Activated CD4-positive, CD25-positive, alpha-beta regulatory T cell treated with anti-CD3 and anti-CD28 coated beads, Interleukin-2, amount 50 U/mL, for 72 hours (primary cell): ENCODE measurements around the gene MASP2.
"Not testable (repeated sequence)": the region's sequence is repeated elsewhere in the genome, so short reads cannot be mapped to it uniquely, and the experiment has no call there.

Source experiments
- DNase-seq: peaks from one replicate; pipeline ENCODE4 v3.0.0; 2021

The MASP2 gene

DNA sequence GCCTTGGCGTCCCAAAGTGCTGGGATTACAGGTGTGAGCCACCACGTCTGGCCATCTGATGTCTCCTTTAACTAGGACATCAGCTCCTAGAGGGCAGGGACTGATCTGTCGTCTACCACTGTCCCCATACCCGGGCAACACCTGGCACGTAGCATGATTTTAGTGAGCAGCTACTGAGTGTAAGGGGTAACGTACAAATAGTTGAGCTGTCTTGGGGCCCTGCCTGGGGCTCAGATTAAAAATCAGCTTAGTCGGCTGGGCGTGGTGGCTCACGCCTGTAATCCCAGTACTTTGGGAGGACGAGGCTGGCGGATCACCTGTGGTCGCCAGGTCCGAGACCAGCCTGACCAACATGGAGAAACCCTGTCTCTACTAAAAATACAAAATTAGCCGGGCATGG lies 11.0 kb upstream of the MASP2 start:
- no peak for DNase-seq

DNA sequence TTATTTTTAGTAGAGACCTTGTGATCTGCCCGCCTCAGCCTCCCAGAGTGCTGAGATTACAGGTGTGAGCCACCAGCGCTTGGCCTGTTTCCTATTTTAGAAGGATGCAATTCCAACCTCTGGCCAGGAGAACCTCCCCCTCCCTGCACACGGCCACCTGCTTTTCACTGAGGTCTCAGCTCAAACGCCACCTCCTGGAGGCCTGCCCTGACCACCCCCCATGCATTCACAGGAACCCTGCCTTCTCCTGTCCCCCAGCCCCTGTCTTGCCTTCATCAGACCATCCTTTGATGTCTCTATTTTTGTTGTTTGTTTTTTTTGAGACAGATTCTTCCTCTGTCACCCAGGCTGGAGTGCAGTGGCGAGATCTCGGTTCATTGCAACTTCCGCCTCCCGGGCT lies 10.4 kb upstream of the MASP2 start:
- no peak for DNase-seq

DNA sequence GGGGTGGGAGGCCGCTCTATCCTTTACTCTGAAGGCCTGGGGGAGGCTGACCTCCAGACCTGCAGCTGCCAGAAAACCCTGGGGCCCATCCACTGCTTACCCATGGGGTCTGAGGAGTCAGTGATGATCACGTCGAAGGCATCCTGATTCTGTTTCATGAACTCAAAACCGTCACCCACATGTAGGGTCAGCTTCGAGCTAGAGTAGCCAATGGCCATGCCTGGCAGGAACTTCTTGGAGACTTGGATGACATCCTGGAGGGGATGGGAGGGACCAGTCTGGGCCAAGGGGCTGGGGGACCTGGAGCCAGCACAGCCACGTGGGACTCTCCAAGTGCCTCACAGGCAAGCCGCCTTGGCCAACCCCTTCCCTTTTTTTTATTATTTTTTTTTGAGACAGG lies 9.5 kb upstream of the MASP2 start:
- no peak for DNase-seq

DNA sequence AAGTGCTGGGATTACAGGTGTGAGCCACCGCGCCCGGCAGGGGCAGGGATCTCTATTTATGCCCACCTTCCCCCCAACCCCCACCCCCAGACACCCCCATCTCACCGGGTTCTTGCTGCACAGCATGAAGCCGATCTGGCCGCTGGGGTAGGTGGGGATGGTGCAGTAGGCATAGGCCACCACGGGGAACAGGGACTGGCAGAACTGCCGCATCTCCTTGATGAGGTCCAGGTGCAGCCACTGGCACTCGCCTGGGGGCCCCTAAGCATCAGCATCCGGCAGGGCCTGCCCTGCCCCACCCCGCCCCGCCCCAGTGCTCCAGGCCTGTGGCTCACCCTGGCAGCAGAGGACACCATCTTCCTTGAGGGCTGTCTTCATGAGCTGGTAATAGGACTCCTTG lies 8.6 kb upstream of the MASP2 start:
- no peak for DNase-seq

DNA sequence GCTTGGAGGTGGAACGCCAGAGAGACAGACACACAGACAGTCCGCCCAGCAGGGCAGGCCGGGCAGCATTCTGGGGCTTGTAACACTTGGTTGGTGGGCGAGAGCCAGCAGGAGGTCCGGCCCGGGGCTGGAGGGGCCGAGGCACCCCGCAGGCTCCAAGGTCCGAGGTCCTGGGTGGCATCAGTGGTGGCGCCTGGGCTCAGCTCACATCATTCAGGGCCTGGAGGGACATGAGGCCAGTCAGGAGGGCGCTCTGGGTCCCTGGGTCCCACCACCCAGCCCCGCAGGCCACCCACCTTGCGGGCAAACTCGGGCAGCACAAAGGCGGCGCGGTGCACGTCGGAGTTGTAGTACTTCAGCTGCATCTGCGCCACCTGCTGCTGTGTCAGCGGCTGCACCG lies 7.6 kb upstream of the MASP2 start:
- no peak for DNase-seq

DNA sequence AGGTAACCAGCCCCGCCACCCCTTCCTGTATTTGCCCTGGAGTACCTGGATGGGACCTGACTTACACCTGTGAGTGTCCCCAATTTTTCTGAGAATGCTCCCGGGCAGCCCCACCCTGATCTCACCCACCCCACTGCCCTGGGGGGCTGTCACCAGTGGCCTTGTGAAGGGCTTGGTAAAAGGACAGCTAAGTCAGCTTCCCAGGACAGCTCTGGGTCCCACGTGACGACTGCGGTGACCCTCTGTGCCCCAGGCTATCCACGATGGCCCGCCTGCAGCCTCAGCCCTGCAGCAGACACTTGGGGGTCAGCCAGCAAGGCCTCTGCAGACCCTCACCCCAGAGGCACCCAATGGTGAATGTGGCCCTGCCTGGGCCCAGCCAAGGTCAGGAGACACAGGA lies 7.1 kb upstream of the MASP2 start:
- DNase-seq: no peak

DNA sequence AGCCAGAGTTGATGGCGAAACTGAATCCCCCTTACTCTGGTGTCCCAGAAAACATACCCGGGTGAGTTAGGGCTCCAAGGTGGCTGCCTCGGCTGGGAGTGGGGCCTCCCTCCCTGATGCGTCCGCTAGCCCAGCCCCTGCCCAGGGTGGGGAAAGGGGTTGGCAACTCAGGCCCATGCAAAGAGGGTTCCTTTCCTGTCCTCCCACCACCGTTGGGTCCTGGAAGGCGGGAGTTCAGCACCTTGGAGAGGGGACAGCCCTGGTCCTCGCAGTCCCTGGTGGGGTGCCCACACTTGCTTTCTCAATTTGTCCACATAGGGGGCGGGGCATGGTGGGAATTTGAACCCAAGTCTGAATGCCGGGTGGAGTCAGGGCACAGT lies 6.7 kb upstream of the MASP2 start:
- no peak for DNase-seq

DNA sequence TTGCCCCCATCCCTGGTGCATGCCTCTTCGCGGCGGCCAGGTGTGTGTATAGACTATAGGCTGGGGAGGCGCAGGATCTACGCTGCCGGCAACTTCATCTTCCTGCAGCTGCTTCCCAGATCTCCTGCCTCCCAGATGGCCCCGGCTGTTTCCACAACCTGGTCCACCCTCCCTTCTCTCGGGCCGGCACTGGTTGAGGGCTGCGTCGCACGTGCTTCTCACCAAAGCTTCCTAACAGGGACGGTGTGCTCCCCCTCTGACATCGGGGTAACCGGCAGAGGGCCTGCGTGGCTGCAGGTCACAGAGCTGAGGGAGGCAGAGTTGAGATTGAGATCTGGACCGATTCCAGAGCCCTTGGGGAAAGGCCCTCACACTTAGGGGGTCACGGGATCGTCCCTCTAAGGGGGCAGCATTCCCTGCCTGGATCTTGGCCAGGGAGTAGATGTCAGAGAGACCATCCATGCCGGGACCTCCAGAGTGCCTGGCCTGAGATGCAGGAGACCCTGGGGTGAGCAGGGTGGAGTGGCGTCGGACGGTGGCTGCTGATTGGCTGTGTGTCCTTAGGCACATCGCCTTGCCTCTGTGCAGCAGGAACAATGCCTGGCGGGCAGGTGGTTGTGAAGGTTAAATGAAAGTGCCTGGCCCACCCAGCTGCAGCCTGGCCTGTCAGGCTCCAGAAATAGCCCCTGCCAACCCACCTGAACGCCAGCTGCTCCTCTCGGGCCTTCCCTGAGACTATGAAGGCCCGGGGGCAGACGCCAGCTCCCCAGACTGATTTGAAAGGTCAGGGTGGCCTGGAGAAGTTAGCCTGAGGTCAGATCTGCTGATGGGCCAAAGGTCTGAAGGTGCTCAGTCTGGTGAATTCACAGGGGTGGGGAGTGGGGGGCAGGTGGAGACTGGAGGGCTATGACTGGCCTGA lies 6.1 kb upstream of the MASP2 start:
- DNase-seq: no peak

DNA sequence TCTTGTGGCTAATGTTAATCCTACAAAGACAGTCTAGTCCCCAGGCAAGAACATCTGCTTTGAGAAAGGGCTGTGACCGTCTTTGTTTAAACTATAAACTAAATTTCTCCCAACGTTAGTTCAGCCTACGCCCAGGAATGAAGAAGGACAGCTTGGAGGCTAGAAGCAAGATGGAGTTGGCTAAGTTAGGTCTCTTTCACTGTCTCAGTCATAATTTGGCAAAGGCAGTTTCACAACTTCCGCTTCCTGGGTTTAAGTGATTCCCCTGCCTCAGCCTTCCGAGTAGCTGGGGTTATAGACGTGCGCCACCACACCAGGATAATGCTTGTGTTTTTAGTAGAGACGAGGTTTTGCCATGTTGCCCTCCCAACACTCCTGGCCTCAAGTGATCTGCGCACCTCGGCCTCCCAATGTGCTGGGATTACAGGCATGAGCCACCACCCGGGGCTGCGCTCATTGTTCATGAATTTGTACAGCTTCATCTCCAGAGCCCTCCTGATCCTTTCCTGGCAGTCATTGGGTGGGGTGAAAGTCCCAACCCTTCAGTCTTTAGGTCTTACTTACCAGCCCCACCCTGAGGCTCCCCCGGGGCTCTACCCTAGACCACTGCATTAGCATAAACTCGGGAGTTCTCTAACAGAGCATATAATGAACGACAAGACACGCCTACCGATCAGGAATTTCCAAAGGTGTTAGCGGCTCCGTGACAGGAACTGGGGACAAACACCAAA lies 4.9 kb upstream of the MASP2 start:
- DNase-seq: no peak

DNA sequence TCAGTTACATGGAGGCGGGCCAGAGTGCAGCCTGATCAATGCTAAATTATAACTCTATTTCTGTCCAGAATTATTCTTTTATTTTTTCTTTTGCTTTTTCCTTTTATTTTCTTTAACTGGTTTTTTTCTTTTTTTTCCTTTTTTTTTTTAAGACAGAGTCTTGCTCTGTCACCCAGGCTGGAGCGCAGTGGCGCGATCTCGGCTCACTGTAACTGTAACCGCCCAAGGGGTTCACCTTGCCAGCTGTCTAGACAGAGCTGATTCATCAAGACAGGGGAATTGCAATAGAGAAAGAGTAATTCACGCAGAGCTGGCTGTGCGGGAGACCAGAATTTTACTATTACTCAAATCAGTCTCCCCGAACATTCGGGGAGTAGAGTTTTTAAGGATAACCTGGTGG lies 4.1 kb upstream of the MASP2 start:
- not testable (repeated sequence) for DNase-seq

DNA sequence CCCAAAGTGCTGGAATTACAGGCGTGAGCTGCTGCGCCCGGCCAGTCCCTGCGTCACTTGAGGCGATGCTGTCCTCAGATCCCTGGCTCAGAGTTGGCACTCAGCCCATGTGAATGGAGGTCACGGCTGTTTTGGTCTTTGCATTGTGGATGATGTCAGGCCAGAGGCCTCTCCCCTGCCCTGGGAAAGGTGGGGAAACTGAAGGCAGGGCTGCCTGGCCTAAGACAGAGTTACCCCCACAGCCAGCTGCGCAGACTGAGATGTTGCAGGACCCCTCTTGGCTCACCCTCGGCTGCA lies 821 bp downstream of the MASP2 start:
- DNase-seq: peak; percentile 8

DNA sequence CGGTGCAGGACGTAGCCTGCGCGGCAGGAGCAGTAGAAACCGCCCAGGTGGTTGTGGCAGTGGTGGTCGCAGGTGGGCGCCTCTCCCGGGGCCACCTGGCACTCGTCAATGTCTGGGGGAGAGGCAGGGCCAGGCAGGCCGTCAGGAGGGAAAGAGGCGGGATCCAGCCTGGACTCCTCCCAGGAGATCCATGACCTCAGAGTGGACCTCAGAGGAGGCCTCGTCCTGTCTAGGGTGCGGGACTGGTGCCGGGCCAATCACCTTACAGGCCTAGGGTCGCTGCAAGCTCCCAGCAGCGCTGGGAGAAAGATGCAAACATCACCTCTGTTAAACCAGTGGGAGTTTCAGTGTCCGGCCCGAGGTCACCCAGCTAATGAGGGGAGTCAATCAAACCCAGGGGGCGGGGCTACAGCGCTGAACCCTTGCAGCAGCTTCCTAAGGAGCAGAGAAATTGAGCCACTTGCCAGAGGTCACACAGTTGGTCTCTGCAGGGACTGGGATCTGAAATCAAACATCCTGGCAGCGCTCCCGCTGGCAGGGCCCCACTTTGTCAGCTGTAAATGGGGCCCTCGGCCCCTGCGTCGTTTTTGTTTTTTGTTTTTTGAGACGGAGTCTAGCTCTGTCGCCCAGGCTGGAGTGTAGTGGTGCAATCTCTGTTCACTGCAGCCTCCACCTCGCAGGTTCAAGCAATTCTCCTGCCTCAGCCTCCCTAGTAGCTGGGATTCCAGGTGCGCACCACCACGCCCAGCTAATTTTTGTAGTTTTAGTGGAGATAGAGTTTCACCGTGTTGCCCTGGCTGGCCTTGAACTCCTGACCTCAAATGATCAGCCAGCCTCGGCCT lies 1.4 kb downstream of the MASP2 start:
- peak; percentile 25 for DNase-seq

DNA sequence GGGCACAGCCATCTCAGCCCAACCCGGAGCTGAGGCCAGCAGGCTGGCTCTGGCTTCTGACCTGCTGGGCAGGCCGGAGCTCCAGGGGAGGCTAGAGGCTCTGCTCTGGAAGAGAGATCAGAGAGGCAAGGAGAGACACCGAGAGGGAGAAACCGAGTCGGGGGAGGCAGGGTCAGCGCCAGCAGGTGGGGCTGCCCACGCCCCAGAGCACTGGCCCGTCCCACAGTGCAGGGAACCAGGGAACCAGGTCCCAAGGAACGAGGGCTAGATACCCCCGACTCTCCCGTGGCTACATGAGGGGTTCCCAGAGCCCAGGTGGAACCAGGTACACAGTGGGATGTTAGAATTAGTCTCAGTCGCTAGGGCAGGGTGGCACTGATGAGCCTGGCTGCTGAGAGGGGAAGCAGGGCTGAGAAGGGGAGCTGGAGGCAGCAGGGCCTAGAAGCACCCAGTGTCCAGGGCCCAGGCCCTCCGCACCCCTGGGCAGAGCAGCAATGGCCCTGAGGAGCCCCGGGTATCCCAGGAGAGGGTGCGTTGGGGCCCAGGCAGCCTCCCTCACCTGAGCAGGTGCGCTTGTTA lies 2.1 kb downstream of the MASP2 start:
- peak; percentile 15 for DNase-seq

DNA sequence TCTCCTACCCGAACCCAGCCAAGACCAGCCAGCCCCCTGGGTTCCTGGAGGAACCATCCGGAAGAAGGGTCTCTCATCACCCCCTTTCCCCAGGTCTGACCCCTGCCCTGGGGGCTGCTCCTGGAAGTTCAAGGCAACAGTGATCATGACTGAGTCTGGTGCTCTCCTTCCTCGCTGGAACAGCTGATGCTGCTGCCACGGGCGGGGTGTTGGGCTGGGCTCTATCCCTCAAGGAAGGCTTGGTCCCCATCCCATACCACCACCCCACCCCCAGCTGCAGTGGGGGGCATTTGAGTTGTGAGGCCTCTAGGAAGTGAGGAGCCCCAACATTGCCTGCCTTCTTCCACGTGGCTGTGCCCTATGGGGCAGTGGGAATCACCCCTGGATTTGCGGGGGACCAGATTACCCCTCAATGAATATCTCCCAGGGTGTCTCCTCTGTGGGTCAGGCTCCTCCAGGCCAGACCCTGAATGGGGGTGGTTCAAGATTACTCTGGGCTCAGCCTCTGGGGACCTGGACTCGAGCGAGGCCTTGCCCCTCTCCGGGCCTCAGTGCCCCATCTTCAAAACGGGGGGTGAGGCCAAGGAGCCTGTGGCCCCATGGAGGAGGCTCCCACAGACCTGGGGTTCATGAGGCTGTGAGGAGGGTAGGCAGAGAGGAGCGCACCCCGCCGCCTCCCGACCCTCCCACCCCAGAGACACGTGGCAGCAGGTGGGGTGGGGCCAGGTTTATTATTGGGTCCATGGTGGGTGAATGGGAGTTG lies 2.8 kb downstream of the MASP2 start:
- DNase-seq: peak; percentile 21

DNA sequence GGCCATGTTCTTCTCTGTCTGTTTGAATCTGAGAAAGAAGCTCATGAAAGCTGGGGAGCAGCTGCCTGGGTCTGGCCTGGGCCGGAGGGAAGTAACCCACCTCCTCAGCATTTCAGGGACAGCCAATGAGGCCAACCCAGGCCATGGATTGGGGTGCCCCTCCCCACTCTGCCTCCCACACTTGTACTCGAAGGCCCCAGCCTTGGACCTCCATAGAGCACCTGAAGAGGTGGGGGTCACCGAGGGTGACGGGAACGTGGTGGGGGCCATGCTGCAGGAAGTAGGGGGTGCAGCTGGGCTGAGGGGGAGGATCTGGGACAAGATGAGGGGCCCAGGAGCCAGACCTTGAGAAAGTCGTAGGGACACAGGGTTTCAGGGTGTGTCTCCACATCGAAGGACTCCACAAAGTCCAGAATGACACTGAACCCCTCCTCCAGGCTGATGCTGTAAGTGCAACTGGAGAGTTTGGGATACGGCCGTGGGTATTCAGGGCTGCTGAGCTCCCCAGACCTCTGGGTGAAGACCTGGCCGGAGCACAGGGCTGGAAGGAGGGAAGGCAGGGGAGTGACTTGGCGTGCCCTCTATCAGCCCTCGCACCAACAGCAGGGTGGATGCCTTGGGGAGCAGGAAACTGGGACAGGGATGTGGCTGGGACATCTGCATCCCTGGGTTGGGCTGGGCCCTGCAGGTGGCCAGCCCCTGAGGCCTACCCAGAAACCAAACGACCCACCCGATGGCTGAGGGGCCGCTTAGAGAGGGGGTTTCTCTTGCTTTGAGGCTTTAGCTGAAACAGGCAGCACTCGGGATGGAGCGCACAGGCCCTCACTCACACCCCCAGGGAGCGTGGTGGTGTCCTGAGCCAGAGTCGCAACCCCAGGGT lies 3.8 kb downstream of the MASP2 start:
- peak; percentile 23 for DNase-seq

DNA sequence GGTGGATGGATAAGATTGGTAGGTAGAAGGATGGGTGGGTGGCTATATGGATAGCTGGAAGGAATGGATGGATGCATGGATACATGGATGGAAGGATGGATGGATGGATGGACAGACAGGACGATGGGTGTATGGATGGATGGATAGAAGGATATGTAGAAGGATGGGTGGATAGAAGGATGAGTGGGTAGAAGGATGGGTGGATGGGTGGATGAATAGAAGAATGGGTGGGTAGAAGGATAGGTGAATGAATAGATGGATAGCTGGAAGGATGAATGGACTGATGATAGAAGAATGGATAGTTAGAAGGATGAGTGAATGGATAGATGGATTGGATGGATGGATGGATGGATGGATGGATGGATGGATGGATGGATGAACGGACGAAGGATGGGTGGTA lies 5.0 kb downstream of the MASP2 start:
- DNase-seq: no peak

DNA sequence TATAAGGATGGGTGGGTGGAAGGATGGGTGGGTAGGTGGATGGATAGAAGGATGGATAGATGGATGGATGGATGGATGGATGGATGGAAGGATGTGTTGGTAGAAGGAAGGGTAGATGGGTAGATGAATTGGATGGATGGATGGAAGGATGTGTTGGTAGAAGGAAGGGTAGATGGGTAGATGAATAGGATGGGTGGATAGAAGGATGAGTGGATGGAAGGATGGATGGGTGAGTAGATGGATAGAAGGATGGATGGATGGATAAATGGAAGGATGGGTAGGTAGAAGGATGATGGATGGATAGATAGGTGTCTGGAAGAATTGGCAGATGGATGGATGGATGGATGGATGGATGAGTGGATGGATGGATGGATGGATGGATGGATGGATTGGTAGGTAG lies 6.0 kb downstream of the MASP2 start:
- no peak for DNase-seq

DNA sequence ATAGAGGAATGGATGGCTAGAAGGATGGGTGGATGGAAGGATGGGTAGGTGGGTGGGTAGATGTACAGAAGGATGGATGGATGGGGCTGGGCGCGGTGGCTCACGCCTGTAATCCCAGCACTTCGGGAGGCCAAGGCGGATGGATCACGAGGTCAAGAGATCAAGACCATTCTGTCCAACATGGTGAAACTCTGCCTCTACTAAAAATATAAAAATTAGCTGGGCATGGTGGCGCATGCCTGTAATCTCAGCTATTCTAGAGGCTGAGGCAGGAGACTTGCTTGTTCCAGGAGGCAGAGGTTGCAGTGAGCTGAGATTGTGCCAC lies 7.0 kb downstream of the MASP2 start:
- not testable (repeated sequence) for DNase-seq

DNA sequence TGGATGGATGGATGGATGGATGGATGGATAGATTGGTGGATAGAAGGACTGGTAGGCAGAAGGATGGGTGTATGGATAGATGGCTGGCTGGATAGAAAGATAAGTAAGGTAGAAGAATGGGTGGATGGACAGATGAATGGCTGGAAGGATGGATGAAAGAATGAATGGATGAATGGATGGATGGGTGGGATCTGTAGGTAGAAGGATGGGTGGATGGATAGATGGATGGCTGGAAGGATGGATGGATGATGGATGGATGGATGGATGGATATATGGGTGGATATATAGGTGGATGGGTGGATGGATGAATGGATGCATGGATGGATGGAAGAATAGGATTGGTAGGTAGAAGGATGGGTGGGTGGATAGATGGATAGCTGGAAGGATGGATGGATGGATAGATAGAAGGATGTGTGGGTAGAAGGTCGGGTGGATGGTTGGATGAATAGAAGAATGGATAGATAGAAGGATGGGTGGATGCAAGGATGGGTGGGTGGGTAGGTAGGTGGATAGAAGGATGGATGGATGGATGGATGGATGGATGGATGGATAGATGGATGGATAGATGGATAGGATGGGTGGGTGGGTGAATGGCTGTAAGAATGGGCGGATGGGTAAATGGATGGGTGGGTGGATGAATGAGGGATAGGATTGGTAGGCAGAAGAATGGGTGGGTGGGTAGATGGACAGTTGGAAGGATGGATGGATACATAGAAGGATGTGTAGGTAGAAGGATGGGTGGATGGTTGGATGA lies 7.5 kb downstream of the MASP2 start:
- DNase-seq: no peak

DNA sequence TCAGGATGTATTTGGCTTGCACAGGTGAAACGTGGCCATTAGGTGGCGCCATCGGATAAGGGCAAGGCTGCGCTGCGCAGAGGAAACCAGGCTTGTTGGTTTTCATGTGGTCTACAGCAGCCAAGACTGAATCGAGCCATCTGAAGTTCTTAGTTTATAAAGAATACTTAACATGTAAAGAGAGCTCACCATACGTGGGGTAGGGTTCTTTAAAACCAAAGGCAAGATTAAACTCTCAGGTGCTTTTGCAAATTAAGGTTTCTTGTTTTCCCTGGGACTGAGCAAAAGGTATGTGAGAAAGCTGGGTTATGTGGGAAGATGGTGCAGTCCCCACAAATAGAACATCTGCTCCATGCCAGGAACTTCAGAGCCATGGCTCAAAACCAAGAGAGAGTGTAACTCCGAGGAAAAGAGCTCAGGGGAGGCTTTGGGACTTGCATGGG lies 9.3 kb downstream of the MASP2 start:
- DNase-seq: peak; percentile 87
